Natural killer cell treated with Interleukin-12 subunit alpha and Interleukin-12 subunit beta and Interleukin-15 and Interleukin-18, amount 100 ng/mL, for 72 hours (primary cell): ENCODE data around the gene TENM3. TPM values are rescaled to one million over a fixed set of nuclear protein-coding genes. Genes with fewer than 3 reads are reported as not detected.
"Not testable (repeated sequence)": the region's sequence is repeated elsewhere in the genome, so short reads cannot be mapped to it uniquely, and the experiment has no call there.

Experiments
- ATAC-seq, 2 donors: fragments of 150-1000 bp; cut with Tn5 transposase in 1 of 2; sonication (Bioruptor Pico), chemical (Tn5 transposase) in 1 of 2; 2 replicates each; pipeline ENCODE4 v1.10.0; 2021
- DNase-seq: peaks from one replicate; pipeline ENCODE4 v3.0.0; 2022; ENCODE audit warnings: low spot score
- H3K27ac Mint-ChIP-seq, 2 donors: 1 replicate in 1 of 2; 2 replicates in 1 of 2; pipeline ENCODE4 v1.8.0; 2022; ENCODE audit warnings: mixed read lengths in 2 of 2, mild to moderate bottlenecking in 1 of 2, moderate library complexity in 1 of 2
- H3K27me3 Mint-ChIP-seq, 2 donors: 1 replicate in 1 of 2; 2 replicates in 1 of 2; pipeline ENCODE4 v1.8.0; 2022; ENCODE audit warnings: mixed read lengths in 2 of 2
- H3K36me3 Mint-ChIP-seq: one replicate; pipeline ENCODE4 v1.8.0; 2022; ENCODE audit warnings: mixed read lengths
- H3K4me1 Mint-ChIP-seq, 2 donors: 1 replicate in 1 of 2; 2 replicates in 1 of 2; pipeline ENCODE4 v1.8.0; 2022; ENCODE audit warnings: low read depth in 2 of 2, mixed read lengths in 2 of 2, mild to moderate bottlenecking in 1 of 2
- H3K4me3 Mint-ChIP-seq: one replicate; pipeline ENCODE4 v1.8.0; 2022; ENCODE audit warnings: mixed read lengths
- H3K9me3 Mint-ChIP-seq: 2 replicates; pipeline ENCODE4 v1.8.0; 2022; ENCODE audit warnings: mixed read lengths
- total RNA-seq, 2 donors: library from RNA; stranded (reverse); gene quantifications; one replicate each; pipeline ENCODE4 v1.2.3, GENCODE V29; 2022

TENM3 gene
- total RNA-seq, 2 donors from 2014 or later: not detected

DNA sequence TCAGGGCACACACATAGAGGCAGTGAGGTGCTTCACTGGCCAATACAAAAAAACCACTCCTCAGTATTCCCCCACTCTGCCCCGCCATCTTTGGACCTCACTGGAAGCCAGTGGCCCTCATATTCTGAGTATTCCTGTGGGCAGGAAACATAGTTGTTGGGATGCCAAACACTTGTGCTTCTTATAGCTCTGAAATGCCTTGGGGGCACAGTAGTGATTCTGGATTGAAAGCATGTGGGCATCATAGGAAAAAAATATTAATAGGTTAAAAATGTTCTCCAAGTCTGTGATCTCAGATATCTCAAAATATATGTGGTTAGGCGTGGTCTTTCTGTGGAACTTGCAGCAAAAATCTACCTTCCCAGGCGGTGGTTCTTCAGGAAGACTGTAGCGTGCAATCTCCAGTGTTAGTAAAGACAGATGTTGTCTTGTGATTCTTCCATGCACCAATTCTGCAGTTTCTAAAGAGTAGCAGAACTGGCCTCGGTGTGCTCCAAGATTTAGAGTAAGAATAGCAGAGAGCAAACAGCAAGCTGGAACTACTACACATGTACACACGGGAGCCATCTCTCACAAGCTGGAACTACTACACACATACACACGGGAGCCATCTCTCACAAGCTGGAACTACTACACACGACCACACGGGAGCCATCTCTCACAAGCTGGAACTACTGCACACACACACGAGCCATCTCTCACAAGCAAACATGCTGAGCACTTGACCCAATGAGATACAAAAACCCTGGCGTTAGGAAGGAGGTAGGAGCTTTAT is 8.0 kb upstream of the TENM3 start:
- Mint-ChIP-seq H3K27me3 (no peaks in the 10 kb centered on the region), H3K27ac (no peak overlapping the region), H3K4me1 (no peaks in the 10 kb centered on the region), H3K9me3 (peaks cover 8% of the 10 kb centered on the region), H3K4me3 (no peak overlapping the region), H3K36me3 (no peaks in the 10 kb centered on the region)
- no peak for DNase-seq
- no peak for ATAC-seq

DNA sequence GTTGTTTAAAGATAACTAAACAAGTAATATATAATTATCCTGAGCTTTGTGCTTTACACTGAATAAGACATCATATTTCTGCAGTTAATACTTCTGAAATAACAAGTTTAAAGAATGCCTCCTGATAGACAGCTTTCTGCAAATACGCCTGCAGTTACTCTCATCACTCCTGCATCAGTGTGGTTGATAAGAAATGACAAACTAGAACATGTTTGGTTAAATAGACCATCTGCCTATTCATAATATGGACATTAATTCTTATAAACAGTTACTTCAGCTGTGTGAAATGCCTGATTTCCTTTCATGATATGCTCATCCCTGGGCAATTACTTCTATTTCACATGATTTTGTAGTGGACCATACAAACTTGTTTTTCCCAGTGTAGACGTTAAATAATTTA is 7.0 kb upstream of the TENM3 start:
- ATAC-seq: no peak
- Mint-ChIP-seq H3K27ac (no peak overlapping the region), H3K9me3 (peaks cover 8% of the 10 kb centered on the region), H3K36me3 (no peaks in the 10 kb centered on the region), H3K4me3 (no peak overlapping the region), H3K4me1 (no peaks in the 10 kb centered on the region), H3K27me3 (no peaks in the 10 kb centered on the region)
- no peak for DNase-seq

DNA sequence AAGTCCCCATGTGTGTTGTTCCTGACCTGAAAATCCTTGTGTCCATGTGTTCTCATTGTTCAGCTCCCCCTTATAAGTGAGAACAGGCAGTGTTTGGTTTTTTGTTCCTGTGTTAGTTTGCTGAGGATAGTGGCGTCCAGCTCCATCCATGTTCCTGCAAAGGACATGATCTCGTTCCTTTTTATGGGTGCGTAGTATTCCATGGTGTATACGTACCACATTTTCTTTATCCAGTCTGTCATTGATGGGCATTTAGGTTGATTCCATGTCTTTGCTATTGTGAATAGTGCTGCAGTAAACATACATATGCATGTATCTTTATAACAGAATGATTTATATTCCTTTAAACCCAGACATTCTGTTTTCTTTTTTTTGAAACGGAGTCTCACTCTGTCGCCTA is 6.2 kb upstream of the TENM3 start:
- H3K4me3 Mint-ChIP-seq, H3K4me1 Mint-ChIP-seq, ATAC-seq, H3K9me3 Mint-ChIP-seq, H3K27ac Mint-ChIP-seq, DNase-seq, H3K36me3 Mint-ChIP-seq, H3K27me3 Mint-ChIP-seq: not testable (repeated sequence)

DNA sequence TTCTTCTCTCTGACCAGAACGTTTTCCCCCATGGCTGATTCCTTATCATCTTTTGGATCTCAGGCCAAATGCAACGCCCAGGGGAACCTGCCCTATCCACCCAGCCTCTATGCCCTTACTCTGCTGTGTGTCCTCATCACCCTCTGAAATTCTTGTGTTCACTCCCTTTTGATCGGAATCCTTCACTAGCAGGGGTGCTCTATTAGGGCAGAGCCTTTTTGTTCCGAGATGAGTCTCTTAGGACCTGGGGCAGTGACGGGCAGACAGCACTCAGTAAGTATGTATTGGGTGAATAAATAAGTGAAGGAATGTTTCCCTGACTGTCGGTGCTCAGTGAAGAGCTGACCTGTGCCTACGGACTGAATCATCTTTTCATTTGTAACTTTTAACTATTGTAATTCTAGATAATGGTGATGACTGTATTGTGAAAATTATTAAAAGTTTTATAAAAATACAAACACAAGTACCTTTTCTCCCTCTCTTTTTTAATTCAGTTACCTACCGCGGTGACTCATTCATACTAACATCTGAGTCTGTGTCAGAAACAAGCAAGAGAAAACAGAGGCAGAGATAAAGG is 4.8 kb upstream of the TENM3 start:
- ATAC-seq (no peak), DNase-seq (no peak)
- H3K9me3 Mint-ChIP-seq: peaks cover 15% of the 10 kb centered on the region
- H3K4me1 Mint-ChIP-seq: no peaks in the 10 kb centered on the region
- H3K27ac Mint-ChIP-seq: no peak overlapping the region
- H3K36me3 Mint-ChIP-seq: peaks cover 4% of the 10 kb centered on the region
- no peaks in the 10 kb centered on the region for H3K27me3 Mint-ChIP-seq
- H3K4me3 Mint-ChIP-seq: no peak overlapping the region

DNA sequence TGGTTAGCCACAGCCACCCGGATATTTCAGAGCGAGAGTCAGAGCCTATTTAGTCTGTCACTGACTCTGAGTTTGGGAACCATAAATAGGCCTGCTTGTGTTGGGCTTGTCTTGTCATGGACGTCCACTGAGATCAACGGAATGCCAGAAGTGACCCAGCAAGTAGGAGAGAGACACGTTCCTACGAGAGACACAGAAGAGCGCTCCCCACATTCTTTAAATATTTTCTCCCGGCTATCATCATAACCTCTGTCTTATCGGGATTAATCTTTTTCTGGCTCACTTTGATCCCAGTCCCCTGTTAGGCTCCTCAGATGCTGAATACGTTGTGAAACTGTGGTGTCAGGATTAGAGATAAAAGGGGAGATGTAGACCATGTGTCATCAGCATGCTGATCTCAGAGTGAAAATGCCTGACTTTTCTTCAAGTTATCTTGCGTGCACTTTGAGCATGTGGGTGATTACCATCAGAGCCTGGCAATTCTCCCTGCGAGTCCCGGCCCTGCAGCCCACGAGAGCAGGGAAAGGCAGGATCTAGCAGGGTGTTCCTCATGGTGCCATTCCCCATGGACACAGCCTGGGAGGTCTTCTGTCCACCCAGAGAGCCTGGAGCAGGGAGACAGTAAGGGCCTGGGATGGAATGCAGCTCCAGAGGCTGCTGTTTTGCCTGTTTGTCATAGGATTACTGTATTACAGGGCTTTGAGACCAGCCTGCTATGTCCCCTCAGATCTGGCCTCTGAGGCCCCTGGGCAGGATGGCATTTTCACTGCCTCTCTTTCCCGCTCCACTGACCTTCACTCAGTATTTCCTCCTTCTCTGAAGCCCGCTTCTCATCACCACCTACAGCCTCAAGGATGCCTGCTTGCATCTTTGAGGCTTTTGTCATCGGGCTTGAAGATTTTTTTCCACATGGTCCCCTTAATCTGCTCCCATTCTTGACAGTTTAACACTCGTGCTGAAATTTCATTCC is 2.8 kb upstream of the TENM3 start:
- no peak overlapping the region for H3K27ac Mint-ChIP-seq

DNA sequence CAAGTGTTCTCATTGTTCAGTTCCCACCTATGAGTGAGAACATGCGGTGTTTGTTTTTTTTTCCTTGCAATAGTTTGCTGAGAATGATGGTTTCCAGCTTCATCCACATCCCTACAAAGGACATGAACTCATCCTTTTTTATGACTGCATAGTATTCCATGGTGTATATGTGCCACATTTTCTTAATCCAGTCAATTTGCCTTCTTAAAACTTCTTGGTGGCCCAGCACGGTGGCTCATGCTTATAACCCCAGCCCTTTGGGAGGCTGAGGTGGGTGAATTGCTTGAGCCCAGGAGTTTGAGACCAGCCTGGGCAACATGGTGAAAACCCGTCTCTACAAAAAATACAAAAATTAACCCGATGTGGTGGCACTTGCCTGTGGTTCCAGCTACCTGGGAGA is 942 bp upstream of the TENM3 start:
- not testable (repeated sequence) for DNase-seq, H3K36me3 Mint-ChIP-seq, H3K27ac Mint-ChIP-seq, H3K4me3 Mint-ChIP-seq, ATAC-seq, H3K4me1 Mint-ChIP-seq, H3K27me3 Mint-ChIP-seq
- peaks cover 19% of the 10 kb centered on the region for H3K9me3 Mint-ChIP-seq

More for the DNA sequence above, 2.8 kb upstream of the TENM3 start:
- Mint-ChIP-seq H3K4me3 (no peak overlapping the region), H3K27me3 (no peaks in the 10 kb centered on the region), H3K36me3 (peaks cover 4% of the 10 kb centered on the region), H3K9me3 (peaks cover 20% of the 10 kb centered on the region), H3K4me1 (no peaks in the 10 kb centered on the region)
- ATAC-seq (no peak), DNase-seq (no peak)

DNA sequence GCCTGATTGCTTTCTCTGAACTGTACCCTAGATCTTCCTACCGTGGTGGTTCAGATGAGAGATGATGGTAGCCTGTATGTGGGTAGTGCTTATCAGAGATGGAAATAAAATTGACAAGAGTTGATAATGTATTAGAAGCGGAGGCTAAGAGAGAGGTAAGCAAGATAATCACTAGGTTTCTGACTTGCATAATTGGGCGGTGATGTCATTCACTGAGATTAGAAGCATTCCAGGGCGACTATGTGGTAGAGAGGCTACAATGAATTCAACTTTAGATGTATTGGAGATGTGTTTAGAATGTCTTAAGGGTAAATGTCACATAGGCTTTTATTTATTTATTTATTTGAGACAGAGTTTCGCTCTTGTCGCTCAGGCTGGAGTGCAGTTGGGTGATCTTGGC is 415 bp upstream of the TENM3 start:
- Mint-ChIP-seq H3K27ac (no peak overlapping the region), H3K4me1 (no peaks in the 10 kb centered on the region), H3K4me3 (no peak overlapping the region), H3K9me3 (peaks cover 19% of the 10 kb centered on the region), H3K27me3 (peaks cover 0 to 5% of the 10 kb centered on the region in 2 donors), H3K36me3 (peaks cover 4% of the 10 kb centered on the region)
- ATAC-seq (no peak), DNase-seq (no peak)

DNA sequence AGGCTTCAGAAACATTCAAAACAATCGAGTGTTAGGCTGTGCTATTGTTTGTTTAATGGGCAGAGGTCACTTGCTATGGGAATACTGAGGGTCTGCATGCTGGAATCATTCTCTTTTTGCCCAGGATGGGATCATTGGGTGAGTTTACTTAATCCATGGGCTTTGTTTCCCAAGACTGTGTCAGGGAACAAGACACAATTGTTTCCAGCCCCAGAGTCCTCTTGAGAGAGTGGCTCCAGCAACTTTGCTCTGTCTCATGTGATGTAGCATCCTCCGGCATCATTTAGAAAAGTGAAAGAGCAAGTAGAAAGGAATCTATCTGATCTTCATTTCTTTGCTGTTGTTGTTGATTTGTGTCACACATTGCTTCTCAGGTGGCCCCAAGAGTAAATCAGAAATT is 1.8 kb downstream of the TENM3 start:
- DNase-seq: no peak
- no peak for ATAC-seq
- Mint-ChIP-seq H3K27me3 (peaks cover 0 to 5% of the 10 kb centered on the region in 2 donors), H3K4me1 (no peaks in the 10 kb centered on the region), H3K4me3 (no peak overlapping the region), H3K9me3 (peaks cover 19% of the 10 kb centered on the region), H3K27ac (no peak overlapping the region), H3K36me3 (peaks cover 4% of the 10 kb centered on the region)

DNA sequence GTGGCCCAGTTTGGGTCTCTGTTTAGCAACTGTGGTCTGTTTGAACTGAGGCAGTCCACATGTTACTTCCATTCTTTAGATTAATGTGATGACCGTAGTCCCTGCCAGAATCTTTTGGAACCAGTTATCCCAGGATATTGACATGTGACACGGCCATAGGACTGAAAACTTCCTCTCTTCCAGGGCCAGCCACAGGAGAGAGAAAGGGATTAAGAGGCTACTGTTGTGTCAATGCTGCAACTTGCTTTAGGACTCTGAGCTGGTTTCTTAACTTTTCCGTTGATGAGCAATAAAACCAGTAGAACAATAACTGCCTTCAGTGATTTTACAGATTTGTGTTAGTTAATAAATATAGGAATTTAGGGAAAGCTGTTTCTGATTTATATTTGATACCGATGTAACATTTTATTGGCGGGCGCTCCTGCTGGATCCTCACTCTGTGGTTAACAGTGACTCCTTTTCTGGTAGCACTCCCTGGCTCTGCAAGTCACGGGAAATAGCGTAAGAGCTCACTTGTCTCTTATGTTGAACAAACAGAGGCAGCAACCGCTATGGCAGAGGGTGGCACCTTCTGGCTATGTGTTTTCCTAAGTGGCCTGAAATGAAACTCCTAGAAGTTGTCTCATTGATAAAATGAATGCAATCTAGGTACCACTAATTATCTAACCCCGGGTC is 2.5 kb downstream of the TENM3 start:
- Mint-ChIP-seq H3K27ac (no peak overlapping the region), H3K36me3 (peaks cover 4% of the 10 kb centered on the region), H3K4me3 (no peak overlapping the region), H3K27me3 (peaks cover 0 to 5% of the 10 kb centered on the region in 2 donors), H3K4me1 (no peaks in the 10 kb centered on the region), H3K9me3 (peaks cover 19% of the 10 kb centered on the region)
- ATAC-seq (no peak), DNase-seq (no peak)

DNA sequence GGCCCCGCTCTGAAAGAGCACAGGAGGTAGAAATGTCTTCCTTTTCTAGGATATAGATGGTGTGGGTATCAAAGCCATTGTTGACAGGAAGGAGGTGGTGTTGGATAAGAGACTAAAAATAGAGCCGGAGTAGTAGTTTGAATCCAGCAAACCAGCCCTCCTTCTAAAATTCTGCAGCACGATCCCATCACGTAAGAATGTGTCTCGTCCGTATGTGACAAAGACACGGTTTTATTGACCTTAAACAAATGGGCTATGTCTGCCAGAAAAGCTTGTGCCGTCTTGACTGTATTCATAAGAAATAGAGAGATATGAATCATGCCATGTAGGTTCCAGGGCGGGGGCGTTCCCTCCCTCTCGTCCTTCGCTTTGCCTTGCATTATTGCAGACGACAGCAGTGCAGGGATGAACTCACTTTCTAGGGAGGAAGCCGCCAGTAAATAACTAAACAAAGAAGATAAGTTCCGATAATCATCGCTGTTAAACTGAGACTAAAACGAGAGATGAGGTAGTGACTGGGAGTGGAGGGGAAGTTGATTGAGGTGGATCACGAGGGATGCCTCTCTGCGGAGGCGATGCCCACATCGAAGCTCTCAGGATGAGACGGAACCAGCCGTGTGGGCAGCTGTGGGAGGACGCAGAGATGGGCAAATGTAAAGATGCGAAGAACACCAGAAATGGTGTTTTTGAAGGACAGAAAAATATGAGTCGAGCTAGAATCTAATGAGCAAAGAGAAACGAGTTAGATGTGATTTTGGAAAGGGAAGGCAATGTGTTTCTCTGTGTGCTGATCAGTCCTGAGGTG is 3.4 kb downstream of the TENM3 start:
- no peaks in the 10 kb centered on the region for H3K4me1 Mint-ChIP-seq
- H3K9me3 Mint-ChIP-seq: peaks cover 19% of the 10 kb centered on the region
- ATAC-seq (no peak), DNase-seq (no peak)
- H3K36me3 Mint-ChIP-seq: peaks cover 4% of the 10 kb centered on the region
- H3K27me3 Mint-ChIP-seq: peaks cover 0 to 5% of the 10 kb centered on the region in 2 donors
- no peak overlapping the region for H3K27ac Mint-ChIP-seq
- H3K4me3 Mint-ChIP-seq: no peak overlapping the region

DNA sequence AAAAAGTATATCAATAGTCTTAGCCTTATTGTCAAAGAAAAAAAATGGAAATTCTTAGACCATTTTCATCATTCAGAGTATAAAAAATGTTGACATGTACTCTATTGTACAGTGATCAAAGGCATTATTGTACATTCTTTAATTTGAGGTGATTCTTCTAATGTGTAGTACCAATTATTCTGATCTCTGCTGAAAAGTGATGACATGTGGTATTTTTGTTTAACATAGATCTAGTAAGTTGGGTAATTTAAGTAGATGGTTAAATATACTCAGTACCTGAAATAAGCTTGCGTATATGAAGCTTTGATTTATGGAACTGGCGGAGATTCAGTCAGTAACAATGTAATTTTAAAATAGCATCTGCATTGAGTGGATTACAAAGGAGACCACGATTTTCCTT is 5.1 kb downstream of the TENM3 start:
- Mint-ChIP-seq H3K4me1 (no peaks in the 10 kb centered on the region), H3K4me3 (no peak overlapping the region)

DNA sequence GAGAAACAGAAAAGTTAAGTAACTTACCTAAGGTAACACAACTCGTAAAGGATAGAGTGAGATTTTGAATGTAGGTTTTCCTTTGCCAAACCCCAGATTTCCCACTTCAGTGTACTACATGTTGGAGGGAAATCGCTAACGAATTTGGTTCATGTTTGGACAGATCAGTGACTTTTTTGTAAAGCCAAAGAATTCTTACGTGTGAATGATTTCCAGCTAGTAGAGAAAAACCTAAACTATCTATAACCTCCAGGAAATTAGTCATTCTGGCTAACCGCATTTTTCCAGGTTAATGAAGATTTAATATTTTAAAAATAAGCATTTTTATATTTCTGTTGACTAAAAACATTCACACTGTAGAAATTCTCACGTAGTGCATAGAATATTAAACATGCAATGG is 7.2 kb downstream of the TENM3 start:
- Mint-ChIP-seq H3K4me1 (no peaks in the 10 kb centered on the region), H3K27ac (no peak overlapping the region), H3K4me3 (no peak overlapping the region), H3K27me3 (peaks cover 0 to 5% of the 10 kb centered on the region in 2 donors), H3K9me3 (peaks cover 8% of the 10 kb centered on the region), H3K36me3 (no peaks in the 10 kb centered on the region)
- DNase-seq (no peak), ATAC-seq (no peak)

More for the DNA sequence above, 5.1 kb downstream of the TENM3 start:
- peaks cover 1% of the 10 kb centered on the region for H3K36me3 Mint-ChIP-seq
- DNase-seq: no peak
- peaks cover 14% of the 10 kb centered on the region for H3K9me3 Mint-ChIP-seq
- H3K27ac Mint-ChIP-seq: no peak overlapping the region
- H3K27me3 Mint-ChIP-seq: peaks cover 0 to 5% of the 10 kb centered on the region in 2 donors
- ATAC-seq: no peak

DNA sequence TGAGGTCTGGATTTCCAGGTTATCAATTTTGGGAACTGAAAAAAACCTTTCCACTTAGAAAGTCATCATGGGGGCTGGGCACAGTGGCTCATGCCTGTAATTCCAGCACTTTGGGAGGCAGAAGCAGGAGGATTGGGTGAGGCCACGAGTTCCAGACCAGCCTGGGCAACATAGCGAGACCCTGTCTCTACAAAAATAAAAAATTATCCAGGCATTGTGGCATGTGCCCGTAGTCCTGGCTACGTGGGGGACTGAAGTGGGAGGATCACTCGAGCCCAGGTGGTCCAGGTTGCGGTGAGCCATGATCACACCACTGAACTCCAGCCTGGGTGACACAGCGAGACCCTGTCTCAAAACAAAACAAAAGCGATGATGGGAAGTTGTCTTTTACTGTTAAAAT is 7.9 kb downstream of the TENM3 start:
- peaks cover 11% of the 10 kb centered on the region for H3K9me3 Mint-ChIP-seq
- DNase-seq (no peak), ATAC-seq (no peak)
- H3K4me3 Mint-ChIP-seq: no peak overlapping the region
- peaks cover 0 to 3% of the 10 kb centered on the region in 2 donors for H3K27me3 Mint-ChIP-seq
- no peak overlapping the region for H3K27ac Mint-ChIP-seq
- no peaks in the 10 kb centered on the region for H3K4me1 Mint-ChIP-seq
- H3K36me3 Mint-ChIP-seq: no peaks in the 10 kb centered on the region
